ENCODE results near the gene RUFY1. TPM values are rescaled to one million over a fixed set of nuclear protein-coding genes. Genes with fewer than 3 reads are reported as not detected.
A peak's percentile ranks its signal among the peaks of the same experiment; 100 is the strongest.

Gene RUFY1
- total and polyA plus RNA-seq, 2 experiments from 2014 or later, result 25.1 to 33.6 TPM

- H3K27me3 ChIP-seq, result peaks cover 4% of the 10 kb centered on the region
- H3K36me3 ChIP-seq, result no peaks in the 10 kb centered on the region
- H3K4me3 ChIP-seq, result no peak overlapping the region
- H3K27ac ChIP-seq, result no peak overlapping the region
- H3K9me3 ChIP-seq (ENCODE audit: low read depth), result no peaks in the 10 kb centered on the region
- H3K4me1 ChIP-seq (ENCODE audit: low read depth), result no peaks in the 10 kb centered on the region
- DNase-seq (ENCODE audit: low read depth in 1 of 2, low spot score in 1 of 2), result no peak
- TF ChIP-seq CTCF (IDR thresholded peaks at IDR 0.05; ENCODE audit: low read depth, low read length), result no peak
These were observed 23.4 kb upstream of the RUFY1 start for GRCh38 chr5:179526978-179527377.

- H3K4me3 ChIP-seq, result no peak overlapping the region
These were observed 20.0 kb upstream of the RUFY1 start for GRCh38 chr5:179530069-179530998.

GRCh38 chr5:179533024-179533423 is 17.3 kb upstream of the RUFY1 start:
- Histone ChIP-seq H3K4me1 (ENCODE audit: low read depth) (no peaks in the 10 kb centered on the region), H3K27ac (no peak overlapping the region), H3K36me3 (no peaks in the 10 kb centered on the region), H3K27me3 (peaks cover 4% of the 10 kb centered on the region), H3K9me3 (ENCODE audit: low read depth) (no peaks in the 10 kb centered on the region), H3K4me3 (no peak overlapping the region)
- no peak for TF ChIP-seq CTCF (IDR thresholded peaks at IDR 0.05; ENCODE audit: low read depth, low read length)
- DNase-seq (ENCODE audit: low read depth in 1 of 2, low spot score in 1 of 2), result no peak

More at GRCh38 chr5:179530069-179530998, 20.0 kb upstream of the RUFY1 start:
- DNase-seq (ENCODE audit: low read depth in 1 of 2, low spot score in 1 of 2), result peak; percentile 39 to 67
- H3K36me3 ChIP-seq, result no peaks in the 10 kb centered on the region
- no peak overlapping the region for H3K27ac ChIP-seq
- H3K27me3 ChIP-seq, result peaks cover 4% of the 10 kb centered on the region
- no peaks in the 10 kb centered on the region for H3K9me3 ChIP-seq (ENCODE audit: low read depth)
- peak; percentile 45 for TF ChIP-seq CTCF (IDR thresholded peaks at IDR 0.05; ENCODE audit: low read depth, low read length)
- H3K4me1 ChIP-seq (ENCODE audit: low read depth), result no peaks in the 10 kb centered on the region

GRCh38 chr5:179533907-179534306 is 16.4 kb upstream of the RUFY1 start:
- no peak overlapping the region for H3K27ac ChIP-seq
- no peak for DNase-seq (ENCODE audit: low read depth in 1 of 2, low spot score in 1 of 2)
- H3K36me3 ChIP-seq, result no peaks in the 10 kb centered on the region
- no peak for TF ChIP-seq CTCF (IDR thresholded peaks at IDR 0.05; ENCODE audit: low read depth, low read length)
- no peaks in the 10 kb centered on the region for H3K9me3 ChIP-seq (ENCODE audit: low read depth)
- H3K4me3 ChIP-seq, result no peak overlapping the region
- H3K27me3 ChIP-seq, result peaks cover 4% of the 10 kb centered on the region
- H3K4me1 ChIP-seq (ENCODE audit: low read depth), result no peaks in the 10 kb centered on the region

DNA sequence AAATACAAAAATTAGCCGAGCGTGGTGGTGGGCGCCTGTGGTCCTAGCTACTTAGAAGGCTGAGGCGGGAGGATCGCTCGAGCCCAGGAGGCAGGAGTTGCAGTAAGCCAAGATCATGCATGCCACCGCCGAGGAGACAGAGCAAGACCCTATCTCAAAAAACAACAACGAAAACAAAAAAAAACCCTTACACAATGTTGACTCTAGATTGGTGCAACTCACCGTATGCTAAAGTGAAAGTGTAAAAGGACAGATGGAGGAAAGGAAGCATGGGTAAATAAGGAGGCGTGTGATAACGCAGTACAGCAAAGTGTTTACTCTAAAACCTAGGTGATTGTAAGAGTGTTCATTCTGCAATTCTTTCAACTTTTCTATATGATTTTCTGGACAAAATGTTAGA is 15.9 kb upstream of the RUFY1 start:
- Histone ChIP-seq H3K9me3 (ENCODE audit: low read depth) (no peaks in the 10 kb centered on the region), H3K36me3 (no peaks in the 10 kb centered on the region), H3K27me3 (peaks cover 4% of the 10 kb centered on the region), H3K4me1 (ENCODE audit: low read depth) (no peaks in the 10 kb centered on the region), H3K4me3 (no peak overlapping the region), H3K27ac (no peak overlapping the region)
- DNase-seq (ENCODE audit: low read depth in 1 of 2, low spot score in 1 of 2), result no peak
- TF ChIP-seq CTCF (IDR thresholded peaks at IDR 0.05; ENCODE audit: low read depth, low read length), result no peak

Measured in cardiac muscle cell (in vitro differentiated cells and primary cell).